ENCODE results near the gene PLCB2.

The PLCB2 gene

DNA sequence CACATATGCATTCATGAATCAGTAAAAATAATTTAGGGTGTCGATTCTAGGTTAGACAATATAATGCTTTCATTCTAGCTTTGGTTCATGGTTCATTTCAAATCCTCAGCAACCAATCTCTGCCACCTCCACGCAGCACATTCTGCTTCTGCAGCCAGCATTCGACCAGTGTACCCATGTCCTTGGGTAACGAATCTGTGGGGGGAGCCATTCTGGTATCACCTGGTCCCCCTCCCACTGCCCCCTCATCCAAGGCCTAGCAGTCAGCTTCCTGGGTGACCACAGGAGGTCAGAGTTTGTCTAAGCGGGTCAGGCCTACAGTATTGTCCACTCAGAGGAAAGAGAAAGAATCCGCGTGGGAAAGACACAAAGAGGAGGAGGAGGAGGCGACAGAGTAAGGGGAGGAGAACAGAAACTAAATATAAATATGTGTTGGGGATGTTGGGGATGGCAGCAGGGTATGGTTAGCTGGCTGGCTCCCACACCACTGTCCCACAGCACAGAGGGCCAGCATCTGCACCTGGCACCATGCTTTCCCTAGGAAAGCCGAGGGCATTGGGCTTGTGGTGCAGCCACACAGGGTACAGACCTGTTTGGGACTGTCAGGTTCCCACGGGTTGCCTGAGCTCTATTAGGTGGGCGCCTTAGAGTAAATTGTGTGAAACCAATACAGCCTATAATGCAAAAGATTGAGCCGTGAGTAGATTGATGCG lies 56.8 kb downstream of the PLCB2 start:
- Histone ChIP-seq H3K36me3 (ENCODE audit: control insufficient read depth in 4 of 4, insufficient read depth in 4 of 4, low read length in 3 of 4) (no peaks in the 10 kb centered on the region), H3K27ac (ENCODE audit: insufficient read depth in 1 of 2, low read depth in 1 of 2, low read length in 2 of 2, poor library complexity in 1 of 2, severe bottlenecking in 2 of 2) (no peak overlapping the region), H3K9me3 (ENCODE audit: control extremely low read depth in 1 of 5, control insufficient read depth in 4 of 5, insufficient read depth in 2 of 5, low read depth in 1 of 5, low read length in 4 of 5) (no peaks in the 10 kb centered on the region), H3K4me1 (ENCODE audit: control extremely low read depth in 1 of 4, control insufficient read depth in 4 of 4, insufficient read depth in 4 of 4, low read length in 3 of 4) (peaks cover 0 to 23% (median 14%) of the 10 kb centered on the region in 4 experiments), H3K27me3 (replicated peaks in 2 of 5; ENCODE audit: control insufficient read depth in 4 of 5, insufficient read depth in 5 of 5, low read length in 4 of 5) (peaks cover 0 to 40% (median 13%) of the 10 kb centered on the region in 5 experiments), H3K4me3 (ENCODE audit: control insufficient read depth in 1 of 7, extremely low read depth in 1 of 7, insufficient read depth in 4 of 7, low read depth in 2 of 7, low read length in 6 of 7) (no peak overlapping the region)
- 89% methylated on average over 10 of the region's 13 CpGs for WGBS (ENCODE audit: insufficient coverage)
- CTCF ChIA-PET, result interaction anchor here (0.7 to 5.5 kb wide), 5 partner anchors 8 to 34 kb away, joined by 3 to 50 read pairs (median 3); partner anchors contain the start of gene PAK6
- POLR2A ChIA-PET, result no interaction called here
- no peak for DNase-seq

DNA sequence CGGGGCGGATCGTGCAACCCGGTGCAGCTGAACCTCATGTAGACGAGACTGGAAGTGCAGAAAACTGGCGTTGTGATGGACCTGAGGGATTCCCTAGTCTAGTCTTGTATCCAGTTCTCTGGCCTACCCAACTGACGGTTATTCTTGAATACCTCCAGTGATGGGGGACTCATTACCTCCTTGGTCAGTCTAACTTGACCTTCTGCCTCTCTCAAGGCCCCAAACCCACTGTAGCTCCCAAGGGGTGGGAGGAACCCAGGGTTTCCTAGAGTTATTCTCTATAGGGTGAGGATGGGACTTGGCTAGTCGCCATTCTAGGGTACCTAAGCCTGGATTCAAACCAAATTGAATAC lies 57.5 kb downstream of the PLCB2 start:
- H3K9me3 ChIP-seq (ENCODE audit: control extremely low read depth in 1 of 5, control insufficient read depth in 4 of 5, insufficient read depth in 2 of 5, low read depth in 1 of 5, low read length in 4 of 5), result no peaks in the 10 kb centered on the region
- WGBS (ENCODE audit: insufficient coverage), result 97% methylated on average over 6 of the region's 8 CpGs
- no peaks in the 10 kb centered on the region for H3K36me3 ChIP-seq (ENCODE audit: control insufficient read depth in 4 of 4, insufficient read depth in 4 of 4, low read length in 3 of 4)
- peaks cover 0 to 23% (median 14%) of the 10 kb centered on the region in 4 experiments for H3K4me1 ChIP-seq (ENCODE audit: control extremely low read depth in 1 of 4, control insufficient read depth in 4 of 4, insufficient read depth in 4 of 4, low read length in 3 of 4)
- H3K27me3 ChIP-seq (replicated peaks in 2 of 5; ENCODE audit: control insufficient read depth in 4 of 5, insufficient read depth in 5 of 5, low read length in 4 of 5), result peaks cover 0 to 40% (median 13%) of the 10 kb centered on the region in 5 experiments
- no peak overlapping the region for H3K4me3 ChIP-seq (ENCODE audit: control insufficient read depth in 1 of 7, extremely low read depth in 1 of 7, insufficient read depth in 4 of 7, low read depth in 2 of 7, low read length in 6 of 7)
- no peak overlapping the region for H3K27ac ChIP-seq (ENCODE audit: insufficient read depth in 1 of 2, low read depth in 1 of 2, low read length in 2 of 2, poor library complexity in 1 of 2, severe bottlenecking in 2 of 2)
- ChIA-PET POLR2A (no interaction called here), CTCF (interaction anchor here (0.7 to 5.5 kb wide), 4 partner anchors 8 to 25 kb away, joined by 3 to 50 read pairs (median 4); partner anchors contain the start of gene PAK6)
- DNase-seq, result no peak

DNA sequence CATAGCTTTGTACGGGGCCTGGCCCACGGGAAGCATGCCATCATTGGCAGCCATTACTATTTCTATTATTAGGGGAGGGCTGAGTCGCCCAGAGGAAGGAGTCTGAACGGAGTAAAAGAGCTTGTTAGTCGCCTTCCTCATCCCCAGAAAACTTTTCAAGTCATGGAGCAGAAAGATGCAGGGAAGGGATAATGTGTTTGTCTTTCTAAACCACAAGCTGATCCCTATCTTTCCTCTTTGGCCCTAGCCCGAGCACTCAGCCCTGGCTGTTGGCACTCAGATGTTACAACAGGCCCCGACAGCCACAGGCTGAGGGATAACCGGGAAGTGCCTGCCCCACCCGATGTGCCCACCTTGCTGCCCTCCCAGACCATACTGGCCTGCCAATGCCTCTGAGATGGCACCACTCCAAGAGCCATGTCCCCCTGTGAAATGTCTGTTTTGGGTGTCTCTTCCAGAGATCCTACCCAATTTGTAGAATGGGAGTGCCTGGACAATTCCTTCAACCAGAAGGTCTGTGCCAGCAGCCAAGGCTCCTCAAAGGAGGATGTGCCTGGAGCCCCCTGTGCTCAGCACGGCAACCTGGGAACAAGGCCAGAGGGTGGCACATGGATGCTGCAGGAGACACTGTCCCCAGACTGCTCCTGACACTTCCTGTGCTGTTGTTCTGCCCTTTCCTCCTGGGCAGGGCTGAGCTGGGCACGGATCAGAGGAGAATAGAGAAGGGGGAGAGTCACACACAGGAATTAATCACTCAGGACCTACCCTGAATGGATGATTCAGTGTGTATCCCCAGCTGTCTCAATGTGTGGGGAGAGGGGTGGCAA lies 58.0 kb downstream of the PLCB2 start:
- Histone ChIP-seq H3K4me1 (ENCODE audit: control extremely low read depth in 1 of 4, control insufficient read depth in 4 of 4, insufficient read depth in 4 of 4, low read length in 3 of 4) (peaks cover 0 to 23% (median 14%) of the 10 kb centered on the region in 4 experiments), H3K36me3 (ENCODE audit: control insufficient read depth in 4 of 4, insufficient read depth in 4 of 4, low read length in 3 of 4) (no peaks in the 10 kb centered on the region), H3K9me3 (ENCODE audit: control extremely low read depth in 1 of 5, control insufficient read depth in 4 of 5, insufficient read depth in 2 of 5, low read depth in 1 of 5, low read length in 4 of 5) (no peaks in the 10 kb centered on the region), H3K27ac (ENCODE audit: insufficient read depth in 1 of 2, low read depth in 1 of 2, low read length in 2 of 2, poor library complexity in 1 of 2, severe bottlenecking in 2 of 2) (no peak overlapping the region), H3K4me3 (ENCODE audit: control insufficient read depth in 1 of 7, extremely low read depth in 1 of 7, insufficient read depth in 4 of 7, low read depth in 2 of 7, low read length in 6 of 7) (no peak overlapping the region), H3K27me3 (replicated peaks in 2 of 5; ENCODE audit: control insufficient read depth in 4 of 5, insufficient read depth in 5 of 5, low read length in 4 of 5) (peaks cover 0 to 39% (median 11%) of the 10 kb centered on the region in 5 experiments)
- WGBS (ENCODE audit: insufficient coverage), result 16% methylated on average over 7 of the region's 11 CpGs
- CTCF ChIA-PET, result interaction anchor here (0.9 to 5.5 kb wide), 5 partner anchors 9 to 88 kb away, joined by 3 to 50 read pairs (median 6); partner anchors contain the start of gene PAK6
- no peak for DNase-seq
- POLR2A ChIA-PET, result no interaction called here

DNA sequence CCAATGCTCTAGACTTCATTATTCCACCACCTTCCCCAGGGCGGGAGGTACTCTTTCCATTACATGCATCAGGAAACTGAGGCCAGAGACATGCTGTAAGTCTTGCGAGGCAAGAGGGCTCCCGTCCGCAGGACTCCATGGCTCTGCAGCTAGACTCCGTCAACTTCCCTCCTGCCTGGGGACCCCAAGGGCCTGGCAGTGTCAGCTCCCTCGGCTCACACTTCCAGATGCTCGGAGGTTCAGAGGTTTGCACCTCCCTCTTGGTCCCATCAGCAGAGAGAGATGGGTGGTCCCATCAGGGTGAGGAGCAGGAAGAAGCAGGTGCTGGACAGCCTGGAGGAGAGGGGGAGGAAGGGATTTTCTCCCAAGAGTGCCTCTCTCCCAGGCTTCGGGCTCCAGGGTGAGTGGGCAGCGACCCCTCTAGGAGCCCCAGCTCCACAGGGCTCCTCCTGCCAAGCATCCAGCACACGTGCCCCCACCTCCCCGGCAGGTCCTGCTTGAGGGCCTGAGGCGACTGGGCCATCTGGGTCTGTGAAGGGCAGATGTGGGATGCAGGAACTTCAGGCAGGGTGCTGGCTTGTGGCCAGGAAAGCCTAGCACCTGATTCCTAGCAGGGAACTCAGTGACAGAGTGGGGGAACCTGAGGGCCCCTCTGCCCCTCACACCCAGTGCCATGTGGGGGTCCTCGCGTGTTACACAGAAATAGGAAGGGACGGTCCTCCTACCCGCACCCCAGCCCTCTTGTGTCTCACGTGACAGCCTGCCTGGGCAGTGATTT lies 59.5 kb downstream of the PLCB2 start:
- CTCF ChIA-PET, result interaction anchor here (0.6 to 5.5 kb wide), 5 partner anchors 9 to 90 kb away, joined by 3 to 50 read pairs (median 6); partner anchors contain the start of gene PAK6
- 96% methylated on average over 7 of the region's 17 CpGs for WGBS (ENCODE audit: insufficient coverage)

DNA sequence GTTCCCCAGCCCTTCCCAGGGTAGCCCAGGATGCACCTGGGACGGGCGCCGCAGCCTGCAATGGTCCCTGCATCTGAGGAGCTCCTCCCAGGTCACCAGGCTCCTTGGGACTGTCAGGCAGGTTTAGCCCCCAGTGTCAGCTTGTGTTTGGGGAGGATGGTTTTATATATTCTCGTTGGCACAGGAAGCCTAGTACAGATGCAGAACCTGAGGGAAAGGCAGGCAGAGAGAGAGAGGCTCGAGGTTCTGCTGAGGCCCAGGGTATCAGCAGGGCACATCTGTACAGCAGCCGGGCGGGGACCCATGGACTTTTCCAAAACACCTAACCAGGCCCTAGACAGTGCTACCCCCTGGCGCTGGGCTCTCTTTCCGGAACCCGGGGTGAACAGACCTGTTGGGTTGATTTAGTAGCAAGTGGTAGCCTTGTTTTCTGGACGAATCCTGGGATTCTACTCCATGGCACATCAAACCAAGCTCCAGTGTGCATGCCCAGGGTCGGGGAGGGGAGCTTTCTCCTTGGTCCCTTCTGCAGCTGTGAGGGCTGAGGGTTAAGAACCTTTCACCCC lies 60.2 kb downstream of the PLCB2 start:
- Histone ChIP-seq H3K4me3 (ENCODE audit: control insufficient read depth in 1 of 7, extremely low read depth in 1 of 7, insufficient read depth in 4 of 7, low read depth in 2 of 7, low read length in 6 of 7) (no peak overlapping the region), H3K9me3 (ENCODE audit: control extremely low read depth in 1 of 5, control insufficient read depth in 4 of 5, insufficient read depth in 2 of 5, low read depth in 1 of 5, low read length in 4 of 5) (no peaks in the 10 kb centered on the region), H3K27ac (ENCODE audit: insufficient read depth in 1 of 2, low read depth in 1 of 2, low read length in 2 of 2, poor library complexity in 1 of 2, severe bottlenecking in 2 of 2) (no peak overlapping the region), H3K36me3 (ENCODE audit: control insufficient read depth in 4 of 4, insufficient read depth in 4 of 4, low read length in 3 of 4) (no peaks in the 10 kb centered on the region), H3K27me3 (replicated peaks in 2 of 5; ENCODE audit: control insufficient read depth in 4 of 5, insufficient read depth in 5 of 5, low read length in 4 of 5) (peaks cover 0 to 19% (median 7%) of the 10 kb centered on the region in 5 experiments), H3K4me1 (ENCODE audit: control extremely low read depth in 1 of 4, control insufficient read depth in 4 of 4, insufficient read depth in 4 of 4, low read length in 3 of 4) (peaks cover 0 to 11% (median 5%) of the 10 kb centered on the region in 4 experiments)
- DNase-seq, result peak in 1 of 3 donors; percentile 10
- 91% methylated on average over 9 of the region's 12 CpGs for WGBS (ENCODE audit: insufficient coverage)
- CTCF ChIA-PET, result interaction anchor here (0.6 to 5.5 kb wide), 5 partner anchors 8 to 54 kb away, joined by 3 to 50 read pairs (median 6); partner anchors contain the start of gene PAK6
- POLR2A ChIA-PET, result interaction anchor here (0.6 kb wide), 1 partner anchor 30 kb away, joined by 3 read pairs; no protein-coding TSS in a partner anchor

More for the DNA sequence above, 59.5 kb downstream of the PLCB2 start:
- Histone ChIP-seq H3K27me3 (replicated peaks in 2 of 5; ENCODE audit: control insufficient read depth in 4 of 5, insufficient read depth in 5 of 5, low read length in 4 of 5) (peaks cover 0 to 26% (median 7%) of the 10 kb centered on the region in 5 experiments), H3K36me3 (ENCODE audit: control insufficient read depth in 4 of 4, insufficient read depth in 4 of 4, low read length in 3 of 4) (no peaks in the 10 kb centered on the region), H3K4me3 (ENCODE audit: control insufficient read depth in 1 of 7, extremely low read depth in 1 of 7, insufficient read depth in 4 of 7, low read depth in 2 of 7, low read length in 6 of 7) (no peak overlapping the region), H3K27ac (ENCODE audit: insufficient read depth in 1 of 2, low read depth in 1 of 2, low read length in 2 of 2, poor library complexity in 1 of 2, severe bottlenecking in 2 of 2) (no peak overlapping the region), H3K4me1 (ENCODE audit: control extremely low read depth in 1 of 4, control insufficient read depth in 4 of 4, insufficient read depth in 4 of 4, low read length in 3 of 4) (peaks cover 0 to 18% (median 12%) of the 10 kb centered on the region in 4 experiments), H3K9me3 (ENCODE audit: control extremely low read depth in 1 of 5, control insufficient read depth in 4 of 5, insufficient read depth in 2 of 5, low read depth in 1 of 5, low read length in 4 of 5) (no peaks in the 10 kb centered on the region)
- POLR2A ChIA-PET, result interaction anchor here (0.6 kb wide), 1 partner anchor 31 kb away, joined by 3 read pairs; no protein-coding TSS in a partner anchor
- DNase-seq, result no peak

DNA sequence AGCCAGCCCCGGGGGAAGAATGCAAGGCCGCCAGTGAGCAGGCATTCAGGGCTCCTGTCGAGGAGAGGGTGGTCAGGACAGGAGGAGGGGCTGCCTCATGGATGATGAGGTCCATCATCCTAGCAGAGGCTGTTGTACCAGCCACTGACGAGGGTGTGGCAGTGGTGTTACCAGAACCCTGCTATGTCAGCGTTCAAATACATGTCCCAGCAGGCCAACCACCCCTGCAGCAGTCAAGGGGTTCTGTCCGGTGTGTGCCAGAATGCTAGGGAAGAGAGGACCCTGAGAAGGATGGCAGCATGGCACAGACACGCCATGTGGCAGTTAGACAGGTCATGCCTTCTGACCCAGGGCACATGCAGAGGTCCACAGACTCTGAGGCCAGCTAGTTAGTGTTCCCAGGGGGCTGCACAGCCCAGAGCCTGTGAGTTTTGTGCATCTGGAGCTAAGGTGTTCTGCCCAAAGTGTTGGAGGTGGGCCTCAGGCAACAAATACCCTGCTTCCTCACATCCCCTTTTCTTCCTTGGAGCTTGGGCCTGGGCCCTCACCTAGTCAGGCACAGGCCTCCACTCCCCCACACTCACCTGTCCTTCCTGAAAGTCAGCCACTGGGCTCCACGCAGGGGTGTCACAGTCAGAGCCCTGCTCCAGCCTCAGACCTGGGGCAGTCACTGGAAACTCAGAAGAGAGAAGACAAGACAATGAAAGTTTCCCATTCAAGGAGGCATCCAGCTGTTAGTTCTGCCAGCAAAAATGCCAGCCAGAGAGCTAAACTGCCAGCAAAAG lies 61.0 kb downstream of the PLCB2 start:
- Histone ChIP-seq H3K4me3 (ENCODE audit: control insufficient read depth in 1 of 7, extremely low read depth in 1 of 7, insufficient read depth in 4 of 7, low read depth in 2 of 7, low read length in 6 of 7) (no peak overlapping the region), H3K27ac (ENCODE audit: insufficient read depth in 1 of 2, low read depth in 1 of 2, low read length in 2 of 2, poor library complexity in 1 of 2, severe bottlenecking in 2 of 2) (no peak overlapping the region), H3K36me3 (ENCODE audit: control insufficient read depth in 4 of 4, insufficient read depth in 4 of 4, low read length in 3 of 4) (no peaks in the 10 kb centered on the region), H3K9me3 (ENCODE audit: control extremely low read depth in 1 of 5, control insufficient read depth in 4 of 5, insufficient read depth in 2 of 5, low read depth in 1 of 5, low read length in 4 of 5) (no peaks in the 10 kb centered on the region), H3K27me3 (replicated peaks in 2 of 5; ENCODE audit: control insufficient read depth in 4 of 5, insufficient read depth in 5 of 5, low read length in 4 of 5) (peaks cover 0 to 11% (median 3%) of the 10 kb centered on the region in 5 experiments), H3K4me1 (ENCODE audit: control extremely low read depth in 1 of 4, control insufficient read depth in 4 of 4, insufficient read depth in 4 of 4, low read length in 3 of 4) (peaks cover 0 to 8% (median 0%) of the 10 kb centered on the region in 4 experiments)
- no peak for DNase-seq
- 100% methylated on average over 8 of the region's 8 CpGs for WGBS (ENCODE audit: insufficient coverage)
- POLR2A ChIA-PET, result no interaction called here
- CTCF ChIA-PET, result interaction anchor here (1.2 to 5.5 kb wide), 4 partner anchors 7 to 28 kb away, joined by 5 to 50 read pairs (median 7); partner anchors contain the start of gene PAK6
